Globus pallidus (tissue), 1 donor: ENCODE measurements around the gene NAGPA.

Experiments
- DNase-seq: peaks from one replicate; pipeline ENCODE4 v3.0.0-alpha.2; 2015; ENCODE audit warnings: low spot score

Gene NAGPA

DNA sequence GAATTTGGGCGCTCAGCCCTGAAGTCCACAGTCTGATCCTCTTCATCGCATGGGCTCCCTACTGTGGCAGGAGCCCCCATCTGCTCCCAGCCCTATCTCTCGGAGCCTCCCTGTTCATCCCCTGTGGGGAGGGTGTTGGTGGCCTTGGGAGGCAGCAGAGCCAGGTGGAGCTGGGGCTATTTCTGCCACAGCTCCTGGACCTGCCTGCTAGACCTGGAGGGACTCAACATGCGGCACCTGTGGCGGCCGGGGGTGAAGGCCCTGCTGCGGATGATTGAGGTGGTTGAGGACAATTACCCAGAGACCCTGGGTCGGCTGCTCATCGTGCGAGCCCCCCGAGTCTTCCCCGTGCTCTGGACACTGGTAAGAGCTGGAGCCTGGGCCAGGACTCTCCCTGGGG, 30.5 kb downstream of the NAGPA start:
- no peak for DNase-seq

DNA sequence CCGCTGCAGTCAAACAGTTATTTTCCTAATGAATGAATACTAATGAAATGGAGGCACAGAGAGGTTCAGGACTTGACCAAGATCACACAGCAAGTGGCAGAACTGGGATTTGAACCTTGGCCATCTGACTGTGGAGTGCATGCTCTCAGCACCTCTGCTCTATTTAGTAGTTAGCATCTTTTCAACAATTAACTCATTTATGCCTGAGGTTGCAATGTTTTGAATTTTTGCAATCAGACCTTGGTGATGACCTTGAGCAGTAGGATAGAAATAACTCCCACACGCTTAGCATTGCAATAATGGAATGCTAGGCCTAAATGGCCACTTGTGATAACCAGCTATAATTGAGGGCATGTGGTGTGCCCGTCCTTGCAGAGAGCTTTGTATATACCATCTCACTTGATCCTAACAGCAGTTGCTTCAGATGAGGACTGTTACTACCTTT, 31.0 kb downstream of the NAGPA start:
- DNase-seq, result no peak

GRCh38 chr16:5001986-5002385, 31.7 kb downstream of the NAGPA start:
- no peak for DNase-seq

GRCh38 chr16:5001571-5001970, 32.2 kb downstream of the NAGPA start:
- DNase-seq, result no peak

DNA sequence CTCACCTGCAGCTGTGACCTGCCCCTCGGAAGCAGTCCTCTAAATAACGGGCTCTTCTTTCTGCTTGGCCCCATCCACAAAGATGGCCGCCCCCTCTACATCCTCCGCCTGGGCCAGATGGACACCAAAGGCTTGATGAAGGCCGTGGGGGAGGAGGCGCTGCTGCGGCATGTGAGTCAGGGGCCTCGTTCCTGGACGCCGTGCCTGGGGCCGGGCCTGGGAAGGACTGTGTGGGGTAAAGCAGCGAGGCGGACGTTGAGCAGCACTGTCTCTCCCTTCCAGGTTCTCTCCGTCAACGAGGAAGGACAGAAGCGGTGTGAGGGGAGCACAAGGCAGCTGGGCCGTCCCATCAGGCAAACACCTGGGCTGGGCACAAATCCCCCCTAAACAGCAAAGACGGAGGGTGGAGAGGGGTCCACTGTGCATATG, 33.1 kb downstream of the NAGPA start:
- no peak for DNase-seq

DNA sequence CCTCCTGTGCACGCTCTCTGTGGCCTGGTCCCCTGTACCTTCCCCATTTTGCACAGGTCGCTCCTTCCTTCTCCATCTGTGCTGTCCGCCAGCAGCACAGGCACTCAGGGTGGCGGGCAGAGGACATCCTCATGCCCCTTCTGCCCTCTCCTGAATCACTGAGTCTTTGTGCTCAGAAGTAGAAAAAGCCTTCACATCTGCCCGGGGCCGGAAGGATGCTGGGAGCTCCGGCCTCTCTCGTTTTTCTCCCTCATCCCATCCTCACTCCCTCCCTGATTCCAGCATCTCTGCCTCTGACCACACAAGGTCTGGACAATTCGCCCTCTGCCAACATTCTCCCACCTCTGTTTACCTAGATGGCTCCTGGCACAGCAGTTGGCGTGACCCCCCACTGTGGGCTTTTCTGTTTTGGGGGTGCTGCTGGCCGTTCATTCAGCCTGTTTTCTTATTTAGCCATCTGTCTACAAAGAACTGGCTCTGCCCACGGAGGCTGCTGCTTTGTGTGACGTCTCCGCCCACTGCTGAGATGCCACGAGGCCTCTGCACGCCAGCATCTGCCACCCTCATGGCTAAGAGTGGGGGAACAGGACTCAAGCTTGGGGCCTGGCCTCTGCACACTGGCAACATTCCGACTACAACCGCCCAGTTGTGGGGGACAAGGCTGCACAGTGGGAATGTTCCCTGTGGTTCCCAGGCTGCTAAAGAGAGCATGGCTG, 38.9 kb downstream of the NAGPA start:
- DNase-seq, result peak; percentile 82

DNA sequence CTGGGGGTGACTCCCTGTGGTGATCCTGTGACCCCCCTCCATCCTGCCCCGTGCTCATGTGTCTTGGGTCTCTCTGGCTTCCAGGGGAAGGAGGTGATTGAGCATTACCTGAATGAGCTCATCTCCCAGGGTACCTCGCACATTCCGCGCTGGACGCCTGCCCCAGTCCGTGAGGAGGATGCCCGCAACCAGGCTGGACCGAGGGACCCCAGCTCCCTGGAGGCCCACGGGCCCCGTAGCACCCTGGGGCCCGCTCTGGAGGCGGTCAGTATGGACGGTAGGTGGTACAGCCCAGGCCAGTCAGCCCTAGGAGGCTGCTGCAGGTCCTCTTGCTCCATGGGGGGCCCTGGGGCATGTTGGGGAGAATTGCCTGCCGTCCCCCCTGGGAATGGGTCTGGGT, 42.0 kb downstream of the NAGPA start:
- DNase-seq, result no peak

GRCh38 chr16:4990415-4990814, 43.3 kb downstream of the NAGPA start:
- DNase-seq, result no peak

- DNase-seq, result no peak
Measured at GRCh38 chr16:4989391-4990006, 44.2 kb downstream of the NAGPA start.

DNA sequence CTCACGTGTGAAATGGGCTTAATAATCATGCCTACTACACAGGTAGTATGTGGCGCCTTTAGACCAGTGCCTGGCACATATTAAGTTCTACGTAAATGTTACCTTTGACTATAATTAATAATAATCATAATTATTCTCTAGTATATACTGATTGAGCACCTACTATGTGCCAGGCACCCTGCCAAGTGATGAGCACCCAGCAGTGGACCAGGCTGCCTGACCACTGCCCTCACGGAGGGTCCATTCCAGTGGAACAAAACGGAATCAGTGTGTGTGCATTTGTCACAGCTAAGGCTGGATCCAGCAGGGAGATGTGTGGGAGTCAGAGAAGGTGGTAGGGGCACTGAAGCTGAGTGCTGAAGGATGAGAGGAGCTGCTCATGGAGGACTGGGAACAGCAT, 45.1 kb downstream of the NAGPA start:
- no peak for DNase-seq

GRCh38 chr16:4987580-4988374, 46.0 kb downstream of the NAGPA start:
- DNase-seq, result no peak

- DNase-seq, result no peak
Measured at GRCh38 chr16:4987250-4987579, 46.5 kb downstream of the NAGPA start.

DNA sequence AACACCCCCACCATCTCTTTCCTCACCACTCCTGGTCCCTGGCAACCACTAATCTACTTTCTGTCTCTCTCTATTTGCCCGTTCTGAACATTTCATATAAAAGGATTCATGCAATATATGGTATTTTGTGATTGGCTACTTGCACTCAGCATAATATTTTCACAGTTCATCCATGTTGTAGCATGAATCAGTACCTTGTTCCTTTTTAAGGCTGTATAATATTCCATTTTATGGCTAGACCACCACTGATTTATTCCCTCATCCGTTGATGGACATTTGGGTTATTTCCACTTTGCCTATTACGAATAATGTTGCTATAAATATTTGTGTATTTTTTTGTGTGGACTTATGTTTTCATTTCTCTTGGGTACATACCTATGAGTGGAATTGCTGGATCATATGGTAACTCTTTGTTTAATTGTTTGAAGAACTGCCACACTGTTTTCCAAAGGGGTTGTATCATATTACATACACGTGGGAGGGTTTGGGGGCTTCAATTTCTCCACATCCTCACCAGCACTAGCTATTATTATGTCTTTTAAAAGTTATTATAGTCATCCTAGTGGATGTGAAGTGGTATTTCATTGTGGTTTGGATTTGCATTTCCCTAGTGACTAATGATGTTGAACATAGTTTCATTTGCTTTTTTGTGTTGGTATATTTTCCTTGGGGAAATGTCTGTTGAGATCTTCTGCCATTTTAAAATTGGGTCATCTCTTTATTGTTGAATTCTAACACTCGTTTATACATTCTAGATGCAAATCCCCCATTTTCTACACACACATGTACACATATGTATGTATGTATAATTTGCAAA, 49.4 kb downstream of the NAGPA start:
- no peak for DNase-seq

DNA sequence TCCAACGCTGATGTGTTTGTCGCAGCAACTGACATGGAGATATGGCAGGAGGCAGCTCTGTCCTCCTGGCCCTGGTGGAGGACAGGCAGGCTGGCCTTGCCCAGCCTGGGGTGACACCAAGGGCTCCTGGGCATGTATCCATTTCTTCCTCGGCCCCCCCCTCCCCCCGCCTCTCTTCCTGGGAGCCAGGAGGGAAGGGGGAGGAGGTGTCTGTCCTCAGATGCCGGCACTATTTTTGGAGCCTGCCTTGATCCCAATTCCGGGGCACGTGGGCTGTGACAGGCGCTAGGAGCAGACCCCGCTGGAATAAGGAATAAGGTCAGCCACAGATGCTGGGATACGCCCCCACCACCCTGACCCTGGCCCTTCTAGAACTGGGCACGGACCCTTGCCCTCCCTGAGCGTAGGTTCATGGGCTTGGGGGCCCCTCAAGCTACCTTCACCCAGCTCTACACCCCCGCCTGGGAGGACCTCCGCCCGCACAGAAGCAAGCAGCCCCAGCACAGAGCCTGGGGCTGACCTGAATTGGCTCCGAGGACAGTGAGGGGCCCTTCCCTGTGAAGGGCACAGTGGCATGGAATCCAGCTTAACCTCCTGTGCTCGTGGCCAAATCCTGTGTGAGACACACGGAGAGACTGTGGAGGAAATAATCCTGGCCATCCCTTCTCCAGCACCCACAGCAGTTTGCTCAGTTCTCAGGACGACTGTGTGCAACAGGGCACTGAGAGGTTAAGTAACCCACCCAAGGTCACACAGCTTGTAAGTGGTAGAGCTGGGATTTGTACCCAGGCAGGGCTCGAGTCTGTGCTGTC, 51.5 kb downstream of the NAGPA start:
- no peak for DNase-seq

DNA sequence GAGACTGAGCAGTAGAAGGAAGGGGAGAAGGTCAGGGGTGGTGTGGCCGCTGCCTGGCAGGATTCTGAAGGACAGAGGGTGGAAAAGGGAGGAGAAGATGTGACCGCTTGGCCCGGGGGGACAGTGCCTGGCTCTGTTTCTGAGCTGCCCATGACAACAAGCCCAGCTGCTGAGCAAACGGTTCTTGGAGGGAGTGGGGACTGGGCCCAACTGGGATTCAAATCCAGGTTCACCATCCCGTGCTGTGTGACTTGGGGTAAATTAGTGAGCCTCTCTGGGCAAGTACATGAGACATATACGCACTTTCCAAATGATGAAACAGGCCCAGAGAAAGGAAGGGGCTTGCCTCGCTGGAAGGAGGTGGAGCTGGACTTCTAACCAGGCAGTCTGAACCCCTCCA, 52.3 kb downstream of the NAGPA start:
- peak; percentile 70 for DNase-seq

- DNase-seq, result no peak
Measured at GRCh38 chr16:4980691-4981090, 53.0 kb downstream of the NAGPA start.

GRCh38 chr16:4979736-4980660, 53.7 kb downstream of the NAGPA start:
- no peak for DNase-seq

DNA sequence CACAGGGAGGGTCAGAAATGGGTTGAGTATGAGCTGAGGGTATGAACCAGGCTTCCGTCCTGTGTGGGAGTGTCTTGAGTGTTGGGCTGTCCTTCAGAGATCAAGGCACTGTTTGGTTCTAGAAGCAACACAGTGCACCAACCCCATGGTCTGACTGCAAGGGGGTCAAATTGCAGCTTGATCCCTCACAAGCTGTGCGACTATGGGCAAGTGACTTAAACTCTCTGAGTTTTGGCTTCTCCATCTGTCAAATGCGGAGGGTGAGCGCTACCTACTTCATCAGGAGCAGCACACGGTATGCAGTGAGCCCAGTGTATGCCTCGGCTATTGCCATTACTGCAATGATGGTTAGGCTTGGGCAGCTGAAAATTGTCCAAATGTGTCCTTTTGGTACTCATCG, 54.6 kb downstream of the NAGPA start:
- DNase-seq, result no peak

GRCh38 chr16:4976611-4977145, 57.1 kb downstream of the NAGPA start:
- DNase-seq, result no peak

GRCh38 chr16:4976079-4976478, 57.7 kb downstream of the NAGPA start:
- no peak for DNase-seq
